GM18507 (cell line): ENCODE results near the gene SEMA3C.

Source experiments
- DNase-seq: peaks from one replicate; pipeline ENCODE4 v3.0.0; 2011; ENCODE audit warnings: low read depth; ENCODE audit not compliant: insufficient read length; ENCODE audit errors: extremely low spot score
- FAIRE-seq: peaks from 2 replicates; lab custom pipeline; 2011; peaks lifted over from hg19 to GRCh38; lab: Jason Lieb, UNC

Gene SEMA3C

DNA sequence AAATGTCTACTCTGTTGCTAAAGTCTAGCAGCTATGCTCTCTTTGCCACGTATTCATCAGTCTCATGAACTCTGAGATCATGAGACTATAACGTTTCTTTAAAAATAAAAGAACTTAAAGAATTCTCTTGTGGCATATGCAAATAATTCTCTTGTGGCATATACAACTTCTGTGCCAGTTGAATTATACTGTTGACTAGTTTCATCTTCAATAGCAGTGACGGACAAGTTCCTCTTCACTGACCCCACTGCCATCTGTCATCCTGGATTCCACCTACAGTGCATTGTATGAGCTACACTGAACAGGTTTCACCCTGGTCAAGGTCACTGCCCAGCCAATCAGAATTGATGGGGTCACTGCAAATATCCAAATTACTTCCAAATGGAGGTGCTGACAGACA, 192.2 kb downstream of the SEMA3C start:
- FAIRE-seq: no peak
- DNase-seq: no peak

GRCh38 chr7:80725181-80725611, 193.7 kb downstream of the SEMA3C start:
- FAIRE-seq (no peak), DNase-seq (no peak)

DNA sequence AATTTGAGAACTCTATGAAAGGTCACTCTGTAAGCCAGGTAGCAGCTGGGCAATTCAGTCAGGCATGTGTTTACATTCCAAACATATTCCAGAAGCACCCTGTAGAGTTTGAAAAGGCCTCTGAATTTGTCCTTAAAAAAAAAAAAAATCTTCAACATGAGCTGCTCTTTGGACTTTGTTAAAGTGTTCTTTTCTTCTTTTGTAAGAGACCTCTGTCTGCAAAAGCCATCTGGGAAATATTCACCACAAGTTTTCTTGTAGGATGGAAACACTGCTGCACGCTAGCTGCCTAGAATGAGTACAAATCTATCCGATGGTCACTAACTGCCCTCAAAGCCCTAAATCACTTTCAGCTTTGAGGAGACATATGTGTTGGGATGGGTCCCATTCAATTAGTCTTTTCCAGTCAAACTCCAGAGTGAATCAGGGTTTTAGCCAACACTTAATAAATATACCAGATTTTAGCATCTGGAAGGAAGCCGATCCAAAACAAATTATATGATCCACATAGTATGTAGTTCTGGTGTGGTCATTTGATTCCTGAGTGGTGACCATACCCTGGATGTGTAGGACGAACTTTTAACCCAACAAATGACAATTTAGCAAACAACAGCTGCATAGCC, 194.5 kb downstream of the SEMA3C start:
- DNase-seq: no peak
- no peak for FAIRE-seq

GRCh38 chr7:80722616-80723195, 196.1 kb downstream of the SEMA3C start:
- FAIRE-seq (no peak), DNase-seq (no peak)

- FAIRE-seq (no peak), DNase-seq (no peak)
Observed at GRCh38 chr7:80721883-80722615, 196.8 kb downstream of the SEMA3C start.

- no peak for DNase-seq
- no peak for FAIRE-seq
Observed at GRCh38 chr7:80720146-80720545, 198.7 kb downstream of the SEMA3C start.

GRCh38 chr7:80719261-80719660, 199.6 kb downstream of the SEMA3C start:
- no peak for FAIRE-seq
- DNase-seq: no peak

DNA sequence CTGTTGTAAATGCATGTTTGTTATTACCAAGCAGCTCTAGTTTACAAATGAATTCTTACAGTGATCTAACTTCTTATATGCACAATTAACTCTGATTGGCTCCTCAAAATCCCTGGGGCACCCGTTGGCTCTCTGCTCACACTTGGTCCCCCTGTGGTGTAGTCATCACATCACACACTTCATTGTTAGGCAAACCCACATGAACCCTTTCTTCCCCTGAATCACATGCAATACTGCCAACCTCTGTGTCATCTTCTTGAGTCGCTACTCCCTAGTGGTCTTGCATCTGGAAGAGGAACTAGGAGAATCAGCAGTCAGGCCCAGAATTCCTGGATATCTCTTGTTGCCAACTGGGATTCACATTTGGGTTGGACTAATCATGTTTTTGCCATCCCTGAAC, 207.3 kb downstream of the SEMA3C start:
- no peak for FAIRE-seq
- no peak for DNase-seq

GRCh38 chr7:80708123-80708522, 210.7 kb downstream of the SEMA3C start:
- DNase-seq (no peak), FAIRE-seq (no peak)

- FAIRE-seq: no peak
- no peak for DNase-seq
Observed at GRCh38 chr7:80707318-80707717, 211.5 kb downstream of the SEMA3C start.

DNA sequence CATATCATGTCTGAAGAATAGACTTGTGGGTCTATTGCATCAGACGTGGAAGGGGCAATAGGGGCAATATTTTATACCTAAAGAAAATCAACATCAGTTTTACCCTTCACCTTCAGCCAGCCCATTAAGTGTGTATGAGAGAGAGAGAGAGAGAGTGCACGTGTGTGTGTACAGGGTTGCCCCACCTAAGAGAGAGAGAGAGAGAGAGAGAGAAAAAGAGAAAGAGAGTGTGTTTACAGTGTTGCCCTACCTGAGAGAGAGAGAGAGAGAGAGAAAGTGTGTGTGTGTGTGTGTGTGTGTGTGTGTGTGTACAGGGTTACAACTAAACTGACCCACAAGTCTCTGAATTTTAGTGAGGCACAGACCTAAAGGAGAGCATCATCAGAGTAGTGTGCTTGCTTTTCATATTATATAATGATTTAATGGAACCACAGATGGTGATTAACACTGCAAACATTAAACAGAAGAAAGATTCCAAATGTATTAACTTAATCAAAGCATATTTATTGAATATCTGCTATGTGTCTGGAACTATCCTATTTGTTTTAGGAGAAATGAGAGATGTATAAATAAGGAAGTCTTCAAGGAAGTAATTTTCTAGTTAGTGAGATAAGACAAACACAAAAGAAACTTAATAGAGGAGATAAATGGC, 213.6 kb downstream of the SEMA3C start:
- no peak for FAIRE-seq
- no peak for DNase-seq

GRCh38 chr7:80703272-80703671, 215.6 kb downstream of the SEMA3C start:
- no peak for FAIRE-seq
- no peak for DNase-seq

DNA sequence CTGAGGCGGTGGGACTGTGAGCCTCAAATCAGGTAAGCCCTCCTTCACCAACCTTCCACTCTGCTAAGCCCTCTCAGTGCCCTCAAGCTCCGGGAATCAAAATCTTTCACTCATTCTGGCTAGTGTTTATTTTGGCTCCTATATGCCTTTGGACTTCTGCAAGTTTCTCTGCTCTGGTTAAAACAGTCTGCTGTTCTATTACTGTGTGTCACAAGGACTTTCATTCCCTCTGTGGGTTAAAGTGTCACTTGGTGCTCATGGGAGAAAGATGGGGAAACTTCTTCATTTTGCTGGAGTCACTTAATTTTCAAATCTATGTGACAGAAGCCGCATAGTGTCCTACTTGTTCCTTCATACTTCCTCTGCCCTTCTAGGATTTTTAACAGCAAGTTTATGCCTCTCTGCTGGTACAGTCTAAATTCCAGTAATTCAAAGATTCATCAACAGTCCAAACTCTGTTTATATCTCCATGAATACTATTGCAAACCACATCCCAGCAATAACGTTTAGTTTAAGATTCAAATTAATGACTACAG, 219.1 kb downstream of the SEMA3C start:
- DNase-seq (no peak), FAIRE-seq (no peak)

DNA sequence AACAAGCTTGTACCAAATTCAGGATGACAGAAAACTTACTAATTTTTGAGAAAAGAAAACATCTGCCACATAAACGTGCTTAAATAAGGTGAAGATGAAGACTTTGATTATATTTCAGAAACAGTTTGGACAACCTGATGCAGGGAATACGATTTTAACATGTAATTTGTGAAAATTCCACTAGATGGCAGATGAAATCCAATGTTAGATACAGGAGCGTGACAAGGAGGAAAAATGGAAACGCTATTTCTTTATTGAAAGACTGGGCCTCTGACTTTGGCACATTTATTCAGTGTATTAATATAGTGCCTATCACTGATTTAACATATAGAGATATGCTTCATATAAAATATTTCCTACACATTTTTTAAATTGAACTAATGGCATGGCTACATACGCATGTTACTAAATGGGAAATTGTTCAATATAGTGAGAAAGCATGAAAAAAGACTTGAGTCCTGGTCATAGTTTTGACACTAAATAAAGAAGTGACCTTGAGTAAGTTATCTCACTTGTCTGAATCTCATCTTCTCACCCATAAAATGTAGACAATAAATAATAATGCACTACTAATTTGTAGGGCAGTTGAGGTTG, 219.7 kb downstream of the SEMA3C start:
- FAIRE-seq (peak; percentile 80), DNase-seq (no peak)
